K562 (cell line): ENCODE data around the gene ST3GAL5. TPM values are rescaled to one million over a fixed set of nuclear protein-coding genes. Genes with fewer than 3 reads are reported as not detected.

Experiments used
- ATAC-seq: fragments of 200-7000 bp; cut with Tn5 transposase; 3 replicates; pipeline ENCODE4 v1.9.1; 2020; ENCODE audit warnings: moderate library complexity
- BruUV-seq: library from RNA; stranded (reverse); fragments of 400-500 nt; replicated peaks from 2 replicates; lab custom pipeline; 2021; lab: Mats Ljungman, UMichigan
- CTCF ChIA-PET: fragments of 300-600 bp; formaldehyde crosslinking; extraction: SDS; loops from one replicate; lab custom pipeline; 2021; ENCODE audit warnings: low intra/inter-chr PET ratio; lab: Yijun Ruan, JAX
- POLR2A ChIA-PET: fragments of 300-600, 350-650 bp; sonication (Branson Sonifier 250); formaldehyde crosslinking; extraction: SDS; loops from one replicate; lab custom pipeline; 2021; ENCODE audit warnings: antibody characterized with exemption, inconsistent platforms; lab: Yijun Ruan, JAX
- DNase-seq, 4 experiments: peaks; one replicate each; pipeline versions ENCODE4 v3.0.0 to v3.0.0-alpha.2; 2011 to 2018; ENCODE audit warnings: low spot score in 3 of 4, mixed read lengths in 3 of 4; ENCODE audit errors: extremely low read depth in 1 of 4
- FAIRE-seq: peaks from 2 replicates; lab custom pipeline; 2011; peaks lifted over from hg19 to GRCh38; lab: Jason Lieb, UNC
- H2AFZ ChIP-seq: 2 replicates; pipeline ENCODE4 v1.6.0; 2011; ENCODE audit warnings: low read depth, low read length, control low read depth, inconsistent platforms
- H3K27ac ChIP-seq: fragments of 200-600 bp; 3 replicates; pipeline ENCODE4 v1.8.0; 2011; ENCODE audit warnings: low read depth, mild to moderate bottlenecking, control low read depth, inconsistent platforms, low read length, moderate library complexity, mixed read lengths; ENCODE audit errors: extremely low read depth
- H3K27me3 ChIP-seq, 2 experiments: fragments of 300-600 bp in 1 of 2; 2 replicates in 1 of 2; 3 replicates in 1 of 2; pipeline versions ENCODE4 v1.6.0 to v1.8.0; 2011; ENCODE audit warnings: inconsistent platforms in 2 of 2, low read length in 2 of 2, mild to moderate bottlenecking in 1 of 2, mixed read lengths in 1 of 2, moderate library complexity in 1 of 2; ENCODE audit not compliant: control insufficient read depth in 2 of 2, insufficient read depth in 2 of 2
- H3K36me3 ChIP-seq: fragments of 300-600 bp; 3 replicates; pipeline ENCODE4 v1.8.0; 2011; ENCODE audit warnings: mild to moderate bottlenecking, low read length, inconsistent platforms; ENCODE audit not compliant: control insufficient read depth, insufficient read depth
- H3K4me1 ChIP-seq, 2 experiments: fragments of 200-600 bp in 1 of 2; replicated peaks in 1 of 2; 2 replicates in 1 of 2; 3 replicates in 1 of 2; pipeline versions ENCODE4 v1.5.1 to v1.8.0; 2011; ENCODE audit warnings: inconsistent platforms in 2 of 2, low read length in 2 of 2, mild to moderate bottlenecking in 1 of 2, mixed read lengths in 1 of 2, moderate library complexity in 1 of 2; ENCODE audit not compliant: control insufficient read depth in 2 of 2, insufficient read depth in 2 of 2
- H3K4me2 ChIP-seq: 2 replicates; pipeline ENCODE4 v1.6.1; 2011; ENCODE audit warnings: low read length, control low read depth, inconsistent platforms, mixed read lengths; ENCODE audit not compliant: insufficient read depth
- H3K4me3 ChIP-seq: fragments of 200-600 bp; sonication (generic), shearing (Covaris generic); 2 replicates; pipeline ENCODE4 v1.5.1; 2016; ENCODE audit warnings: control low read depth, inconsistent platforms
- H3K79me2 ChIP-seq: fragments of 200-600 bp; 3 replicates; pipeline ENCODE4 v1.8.0; 2011; ENCODE audit warnings: low read length, inconsistent platforms; ENCODE audit not compliant: control insufficient read depth, insufficient read depth
- H3K9ac ChIP-seq, 2 experiments: 2 replicates each; pipeline versions ENCODE4 v1.6.0 to v1.6.1; 2011; ENCODE audit warnings: low read depth in 2 of 2, low read length in 2 of 2, control low read depth in 1 of 2, inconsistent platforms in 1 of 2, mild to moderate bottlenecking in 1 of 2, mixed read lengths in 1 of 2; ENCODE audit not compliant: insufficient read depth in 1 of 2
- H3K9me1 ChIP-seq: one replicate; pipeline ENCODE4 v1.6.0; 2011; ENCODE audit warnings: inconsistent platforms, mild to moderate bottlenecking, low read length, moderate library complexity; ENCODE audit not compliant: control insufficient read depth, insufficient read depth
- H3K9me3 ChIP-seq: replicated peaks from 2 replicates; pipeline ENCODE4 v1.5.1; 2011; ENCODE audit warnings: low read depth, low read length, inconsistent platforms; ENCODE audit not compliant: control insufficient read depth, insufficient read depth
- H4K20me1 ChIP-seq: replicated peaks from 2 replicates; pipeline ENCODE4 v1.6.1; 2011; ENCODE audit warnings: low read length, inconsistent platforms, mixed read lengths; ENCODE audit not compliant: control insufficient read depth, insufficient read depth
- CBX5 ChIP-seq: IDR thresholded peaks from 2 replicates; pipeline ENCODE4 v1.6.1; 2014; ENCODE audit warnings: low read depth, borderline replicate concordance
- ELK3 ChIP-seq: fragments of 450-650 bp; formaldehyde crosslinking; IDR thresholded peaks from 2 replicates; pipeline ENCODE4 v1.4.0; 2020; ENCODE audit warnings: mild to moderate bottlenecking
- FIP1L1 ChIP-seq: fragments of 200-400 bp; formaldehyde crosslinking; IDR thresholded peaks from 2 replicates; pipeline ENCODE4 v1.6.1; 2018; ENCODE audit warnings: mild to moderate bottlenecking, low read depth, low read length; ENCODE audit not compliant: poor library complexity, severe bottlenecking
- IRF2 ChIP-seq: sonication (generic); formaldehyde crosslinking; IDR thresholded peaks from 2 replicates; pipeline ENCODE4 v1.8.1; 2022; ENCODE audit warnings: mild to moderate bottlenecking, missing genetic modification reagents
- MAZ ChIP-seq, 2 experiments: fragments of 450-650 bp in 1 of 2; sonication (generic) in 1 of 2; formaldehyde crosslinking; IDR thresholded peaks in 1 of 2; conservative IDR thresholded peaks in 1 of 2; 2 replicates each; pipeline versions ENCODE4 v1.4.0 to v1.5.0; 2020; ENCODE audit warnings: mild to moderate bottlenecking in 1 of 2, missing genetic modification reagents in 1 of 2
- NR2C2 ChIP-seq, 2 experiments: fragments of 200-800 bp in 1 of 2; sonication (Bioruptor generic) in 1 of 2; sonication (generic) in 1 of 2; formaldehyde crosslinking in 1 of 2; IDR thresholded peaks; 2 replicates each; pipeline versions ENCODE4 v1.6.1 to v1.8.0; 2016 to 2022; ENCODE audit warnings: mild to moderate bottlenecking in 1 of 2, missing compliant biosample characterization in 1 of 2, missing genetic modification characterization in 1 of 2, missing genetic modification reagents in 1 of 2
- PML ChIP-seq: IDR thresholded peaks from 2 replicates; pipeline ENCODE4 v1.6.1; 2012; ENCODE audit warnings: low read length, inconsistent platforms
- POLR3G ChIP-seq: IDR thresholded peaks from 2 replicates; pipeline ENCODE4 v1.6.1; 2011; ENCODE audit not compliant: insufficient read length, insufficient replicate concordance; ENCODE audit errors: extremely low read depth
- SLC30A9 ChIP-seq: fragments of 250-450 bp; sonication (Bioruptor Pico); IDR thresholded peaks from 2 replicates; pipeline ENCODE4 v1.8.0; 2022; ENCODE audit warnings: mild to moderate bottlenecking, moderate library complexity
- SNIP1 ChIP-seq: fragments of 450-650 bp; IDR thresholded peaks from 2 replicates; pipeline ENCODE4 v1.7.1; 2017; ENCODE audit warnings: low read depth, mild to moderate bottlenecking
- TAL1 ChIP-seq: fragments of 450-650 bp; IDR thresholded peaks from 2 replicates; pipeline ENCODE4 v1.6.1; 2016; ENCODE audit warnings: mild to moderate bottlenecking
- TCF7L2 ChIP-seq: fragments of 150-350 bp; IDR thresholded peaks from 2 replicates; pipeline ENCODE4 v1.6.1; 2016; ENCODE audit warnings: low read depth, mild to moderate bottlenecking, low read length, moderate library complexity
- ZBTB12 ChIP-seq: fragments of 250-450 bp; sonication (Bioruptor Pico); IDR thresholded peaks from 2 replicates; pipeline ENCODE4 v1.4.0; 2020
- ZKSCAN8 ChIP-seq: fragments of 200-800 bp; sonication (Bioruptor generic); IDR thresholded peaks from 2 replicates; pipeline ENCODE4 v1.6.1; 2016; ENCODE audit warnings: missing genetic modification characterization, missing compliant biosample characterization
- ZNF146 ChIP-seq: IDR thresholded peaks from one replicate; pipeline ENCODE4 v1.6.1; 2018; ENCODE audit warnings: missing compliant biosample characterization; ENCODE audit not compliant: unreplicated experiment
- ZNF561 ChIP-seq: fragments of 450-650 bp; formaldehyde crosslinking; conservative IDR thresholded peaks from 2 replicates; pipeline ENCODE4 v1.4.0; 2020; ENCODE audit warnings: mild to moderate bottlenecking, moderate library complexity
- WGBS: fragments of 100-300 bp; shearing (Covaris generic); methylation state at CpG from one replicate; pipeline ENCODE4 v1.1.6; 2016; ENCODE audit warnings: low coverage, mixed read lengths; ENCODE audit not compliant: insufficient coverage; ENCODE audit errors: missing lambda C conversion rate; 5-methylcytosine and 5-hydroxymethylcytosine counted together
- in situ Hi-C: fragments of 300-500 bp; cut with MboI; formaldehyde crosslinking; loops from 4 replicates; pipeline ENCODE4 v1.15.0; 2018; ENCODE audit warnings: inconsistent platforms, mixed read lengths
- intact Hi-C: fragments of 100-400 bp; cut with micrococcal nuclease; formaldehyde crosslinking; loops from 2 replicates; pipeline ENCODE4 v1.14.2; 2022
- polyA plus RNA-seq, 8 experiments: library from polyadenylated mRNA; depleted of rRNA in 4 of 8; stranded (reverse) in 5 of 8; unstranded in 3 of 8; fragments of >200 nt; fragmentation: Nextera tagmentation in 2 of 8; fragmentation: Illumina TruSeq in 1 of 8; extraction: Ambion mirVana in 2 of 8; extraction: Trizol in 1 of 8; gene quantifications; 2 replicates each; pipeline versions ENCODE4 v1.2.1 to v1.2.3, GENCODE V29; 2011 to 2014; ENCODE audit warnings: inconsistent platforms in 1 of 8, missing spikeins in 1 of 8
- total RNA-seq, 7 experiments: library from RNA; depleted of rRNA in 6 of 7; stranded (reverse); fragments of >200 nt in 6 of 7; fragmentation: Illumina TruSeq in 2 of 7; extraction: Trizol in 2 of 7; gene quantifications; 2 replicates each; pipeline versions ENCODE4 v1.2.1 to v1.2.3, GENCODE V29; 2011 to 2021; ENCODE audit warnings: low replicate concordance in 1 of 7
- TF ChIP-seq, protein P1 (sequence below): sonication (generic); formaldehyde crosslinking; IDR thresholded peaks from 2 replicates; pipeline ENCODE4 v1.8.0; 2022; ENCODE audit warnings: mild to moderate bottlenecking, low read depth, missing genetic modification reagents
- TF ChIP-seq, protein P2 (sequence below): fragments of 250-450 bp; sonication (Bioruptor Pico); IDR thresholded peaks from 2 replicates; pipeline ENCODE4 v1.8.0; 2022; ENCODE audit warnings: moderate library complexity, mild to moderate bottlenecking, inconsistent platforms
- TF ChIP-seq, protein P3 (sequence below), 2 experiments: fragments of 450-650 bp in 1 of 2; sonication (generic) in 1 of 2; formaldehyde crosslinking; conservative IDR thresholded peaks; 2 replicates each; pipeline versions ENCODE4 v1.4.0 to v1.8.1; 2020 to 2022; ENCODE audit warnings: mild to moderate bottlenecking in 1 of 2, missing genetic modification reagents in 1 of 2

ST3GAL5 gene
- total and polyA plus RNA-seq, 9 of the 15 experiments (the other 6 are each of a cell fraction or from before 2014, with no cell fraction given) = 1.6 to 10.0 (median 4.2) TPM

GRCh38 chr2:85823951-85824350 is 64.8 kb downstream of the ST3GAL5 start:
- TF ChIP-seq MAZ (CRISPR knock-in tag; conservative IDR thresholded peaks at IDR 0.05 in 1 of 2, IDR thresholded peaks at IDR 0.05 in 1 of 2) = no peak
- no peak for TF ChIP-seq ELK3 (CRISPR knock-in tag)
- TF ChIP-seq, protein P1, sequence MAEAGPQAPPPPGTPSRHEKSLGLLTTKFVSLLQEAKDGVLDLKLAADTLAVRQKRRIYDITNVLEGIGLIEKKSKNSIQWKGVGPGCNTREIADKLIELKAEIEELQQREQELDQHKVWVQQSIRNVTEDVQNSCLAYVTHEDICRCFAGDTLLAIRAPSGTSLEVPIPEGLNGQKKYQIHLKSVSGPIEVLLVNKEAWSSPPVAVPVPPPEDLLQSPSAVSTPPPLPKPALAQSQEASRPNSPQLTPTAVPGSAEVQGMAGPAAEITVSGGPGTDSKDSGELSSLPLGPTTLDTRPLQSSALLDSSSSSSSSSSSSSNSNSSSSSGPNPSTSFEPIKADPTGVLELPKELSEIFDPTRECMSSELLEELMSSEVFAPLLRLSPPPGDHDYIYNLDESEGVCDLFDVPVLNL = no peak
- no peak for TF ChIP-seq NR2C2 (CRISPR knock-in tag; IDR thresholded peaks at IDR 0.05)
- no peak for TF ChIP-seq NR2C2 (tag; IDR thresholded peaks at IDR 0.05)
- no peak for TF ChIP-seq SLC30A9 (CRISPR knock-in tag)
- no peak for TF ChIP-seq ZNF146 (CRISPR knock-in tag)
- TF ChIP-seq, protein P2, sequence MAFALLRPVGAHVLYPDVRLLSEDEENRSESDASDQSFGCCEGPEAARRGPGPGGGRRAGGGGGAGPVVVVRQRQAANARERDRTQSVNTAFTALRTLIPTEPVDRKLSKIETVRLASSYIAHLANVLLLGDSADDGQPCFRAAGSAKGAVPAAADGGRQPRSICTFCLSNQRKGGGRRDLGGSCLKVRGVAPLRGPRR (CRISPR knock-in tag) = no peak
- no peak for TF ChIP-seq TCF7L2
- TF ChIP-seq SNIP1 = no peak
- no peak for TF ChIP-seq PML
- TF ChIP-seq CBX5 = no peak
- no peak for TF ChIP-seq ZBTB12 (CRISPR knock-in tag)
- TF ChIP-seq IRF2 (CRISPR knock-in tag) = no peak
- TF ChIP-seq ZKSCAN8 (CRISPR knock-in tag) = no peak
- no peak for TF ChIP-seq POLR3G
- no peak for TF ChIP-seq FIP1L1
- TF ChIP-seq, protein P3, sequence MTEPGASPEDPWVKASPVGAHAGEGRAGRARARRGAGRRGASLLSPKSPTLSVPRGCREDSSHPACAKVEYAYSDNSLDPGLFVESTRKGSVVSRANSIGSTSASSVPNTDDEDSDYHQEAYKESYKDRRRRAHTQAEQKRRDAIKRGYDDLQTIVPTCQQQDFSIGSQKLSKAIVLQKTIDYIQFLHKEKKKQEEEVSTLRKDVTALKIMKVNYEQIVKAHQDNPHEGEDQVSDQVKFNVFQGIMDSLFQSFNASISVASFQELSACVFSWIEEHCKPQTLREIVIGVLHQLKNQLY (CRISPR knock-in tag; conservative IDR thresholded peaks at IDR 0.05) = no peak
- no peak for TF ChIP-seq TAL1
- TF ChIP-seq ZNF561 (CRISPR knock-in tag) = no peak
- TF ChIP-seq, all 486 proteins: peak for 0
- no peak for DNase-seq
- ChIA-PET CTCF (no interaction called here), POLR2A (interaction anchor here (0.7 kb wide), 1 partner anchor 75 kb away, joined by 3 read pairs; no protein-coding TSS in a partner anchor)
- Histone ChIP-seq H3K9ac (no peak overlapping the region), H3K36me3 (no peaks in the 10 kb centered on the region), H3K4me1 (peaks cover 7 to 8% of the 10 kb centered on the region in 2 experiments; a peak in 4 of 5 replicates), H2AFZ (no peak overlapping the region), H3K27me3 (peaks cover 15 to 20% of the 10 kb centered on the region in 2 experiments; a peak in 4 of 5 replicates), H3K4me2 (no peak overlapping the region), H3K4me3 (no peak overlapping the region), H3K9me3 (no peaks in the 10 kb centered on the region), H4K20me1 (no peaks in the 10 kb centered on the region), H3K9me1 (no peaks in the 10 kb centered on the region), H3K79me2 (no peaks in the 10 kb centered on the region), H3K27ac (no peak overlapping the region)
- no TSS peak for BruUV-seq
- intact Hi-C loops (loop anchor here (10.0 kb wide), 1 partner anchor 401 kb away; no protein-coding TSS in a partner anchor), in situ Hi-C loops (loop anchor here (10.0 kb wide), 1 partner anchor 551 kb away; no protein-coding TSS in a partner anchor)
- no peak for ATAC-seq
- FAIRE-seq = no peak
- 0% methylated on average over 2 of the region's 2 CpGs for WGBS
